Measurements from ENCODE around the gene ABLIM1.

DNA sequence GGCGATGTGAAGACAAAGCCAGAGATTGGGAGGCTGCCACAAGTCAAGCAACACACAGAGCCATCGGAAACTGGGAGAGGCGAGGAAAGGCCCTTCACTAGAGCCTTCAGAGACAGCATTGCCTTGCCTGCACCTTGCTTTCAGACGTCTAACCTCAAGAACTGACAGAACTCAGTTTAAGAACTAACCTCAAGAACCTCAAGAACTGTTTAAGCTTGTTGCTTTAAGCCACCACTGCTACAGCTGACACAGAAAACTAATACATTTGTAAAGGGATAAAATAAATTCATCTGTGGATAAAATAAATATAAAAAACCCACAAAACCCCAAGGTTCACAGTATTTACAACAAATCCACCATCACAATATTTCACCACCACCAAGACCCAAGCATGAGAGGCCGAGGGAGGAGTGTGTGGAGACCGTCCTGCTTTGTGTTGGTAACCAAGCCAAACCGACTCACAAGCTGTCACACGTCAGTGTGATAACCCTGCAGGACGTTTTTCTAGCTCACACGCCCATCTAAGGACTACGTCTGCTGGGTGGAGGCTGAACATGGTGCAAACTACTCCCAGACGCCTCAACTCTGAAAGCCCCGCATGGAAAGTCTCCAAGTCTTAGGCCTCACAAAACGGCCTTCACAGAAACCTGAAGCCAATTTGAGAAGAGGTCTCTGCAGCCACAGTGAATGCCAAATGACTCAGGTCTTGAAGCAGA is 116.8 kb downstream of the ABLIM1 start:
- no peak for TF ChIP-seq POLR2A (IDR thresholded peaks at IDR 0.05; ENCODE audit: low read depth, low read length)
- TF ChIP-seq CTCF (conservative IDR thresholded peaks at IDR 0.05; ENCODE audit: low read depth, low read length) = no peak
- peak; percentile 15; the same call in 1 of the 2 replicates for TF ChIP-seq MAZ (IDR thresholded peaks at IDR 0.05; ENCODE audit: borderline replicate concordance, low read depth, low read length)
- no peak for TF ChIP-seq FOS (IDR thresholded peaks at IDR 0.05; ENCODE audit: low read depth, low read length)
- no peak for TF ChIP-seq CHD1 (IDR thresholded peaks at IDR 0.05; ENCODE audit: low read depth, low read length)
- no peak for TF ChIP-seq NFE2L2 (IDR thresholded peaks at IDR 0.05; ENCODE audit: low read depth, low read length)
- peak; percentile 28; the same call in 1 of the 2 replicates for TF ChIP-seq MXI1 (IDR thresholded peaks at IDR 0.05; ENCODE audit: borderline replicate concordance, low read depth, low read length)
- no peak for TF ChIP-seq RCOR1 (IDR thresholded peaks at IDR 0.05; ENCODE audit: insufficient replicate concordance, low read length)
- TF ChIP-seq RAD21 (IDR thresholded peaks at IDR 0.05; ENCODE audit: low read length) = no peak
- TF ChIP-seq, protein P1, sequence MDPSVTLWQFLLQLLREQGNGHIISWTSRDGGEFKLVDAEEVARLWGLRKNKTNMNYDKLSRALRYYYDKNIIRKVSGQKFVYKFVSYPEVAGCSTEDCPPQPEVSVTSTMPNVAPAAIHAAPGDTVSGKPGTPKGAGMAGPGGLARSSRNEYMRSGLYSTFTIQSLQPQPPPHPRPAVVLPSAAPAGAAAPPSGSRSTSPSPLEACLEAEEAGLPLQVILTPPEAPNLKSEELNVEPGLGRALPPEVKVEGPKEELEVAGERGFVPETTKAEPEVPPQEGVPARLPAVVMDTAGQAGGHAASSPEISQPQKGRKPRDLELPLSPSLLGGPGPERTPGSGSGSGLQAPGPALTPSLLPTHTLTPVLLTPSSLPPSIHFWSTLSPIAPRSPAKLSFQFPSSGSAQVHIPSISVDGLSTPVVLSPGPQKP (IDR thresholded peaks at IDR 0.05; ENCODE audit: borderline replicate concordance, low read depth, low read length) = no peak

Measured in IMR-90 (cell line).